Neuronal stem cell (in vitro differentiated cells): ENCODE measurements around the gene MARCKSL1.
A peak's percentile ranks its signal among the peaks of the same experiment; 100 is the strongest.

Experiments used
- DNase-seq: peaks from one replicate; pipeline ENCODE4 v3.0.0-alpha.2; 2013; ENCODE audit warnings: low spot score
- H2AFZ ChIP-seq: one replicate; pipeline ENCODE4 v1.6.1; 2013; ENCODE audit warnings: mild to moderate bottlenecking, low read length, inconsistent platforms
- H2AK5ac ChIP-seq: 2 replicates; pipeline ENCODE4 v1.6.1; 2013; ENCODE audit warnings: low read depth, mild to moderate bottlenecking, inconsistent platforms, low read length, moderate library complexity, mixed read lengths
- H2BK120ac ChIP-seq: 2 replicates; pipeline ENCODE4 v1.6.1; 2013; ENCODE audit warnings: low read depth, mild to moderate bottlenecking, inconsistent platforms, low read length, moderate library complexity, mixed read lengths
- H2BK12ac ChIP-seq: one replicate; pipeline ENCODE4 v1.6.1; 2013; ENCODE audit warnings: low read length, inconsistent platforms
- H2BK15ac ChIP-seq: 2 replicates; pipeline ENCODE4 v1.6.1; 2013; ENCODE audit warnings: mild to moderate bottlenecking, low read length, inconsistent platforms, mixed read lengths
- H2BK5ac ChIP-seq: one replicate; pipeline ENCODE4 v1.6.1; 2013; ENCODE audit warnings: inconsistent platforms, mild to moderate bottlenecking, low read length, moderate library complexity
- H3K14ac ChIP-seq: one replicate; pipeline ENCODE4 v1.6.1; 2013; ENCODE audit warnings: low read length, inconsistent platforms
- H3K18ac ChIP-seq: 2 replicates; pipeline ENCODE4 v1.6.1; 2013; ENCODE audit warnings: low read length, inconsistent platforms
- H3K23ac ChIP-seq: 2 replicates; pipeline ENCODE4 v1.6.1; 2013; ENCODE audit warnings: low read depth, mild to moderate bottlenecking, mixed read lengths, low read length, inconsistent platforms; ENCODE audit not compliant: poor library complexity
- H3K27ac ChIP-seq: replicated peaks from 3 replicates; pipeline ENCODE4 v1.5.1; 2013; ENCODE audit warnings: low read length, inconsistent platforms
- H3K27me3 ChIP-seq, 3 experiments: 2 replicates each; pipeline ENCODE4 v1.6.1; 2013; ENCODE audit warnings: low read length in 3 of 3, mild to moderate bottlenecking in 2 of 3, inconsistent platforms in 1 of 3, low read depth in 1 of 3, mixed read lengths in 1 of 3, moderate library complexity in 1 of 3; ENCODE audit not compliant: control insufficient read depth in 3 of 3, insufficient read depth in 3 of 3
- H3K36me3 ChIP-seq, 2 donors: replicated peaks in 1 of 2; 2 replicates each; pipeline ENCODE4 v1.6.1; 2013; ENCODE audit warnings: low read length in 2 of 2; ENCODE audit not compliant: control insufficient read depth in 2 of 2, insufficient read depth in 2 of 2
- H3K4ac ChIP-seq: 2 replicates; pipeline ENCODE4 v1.6.1; 2013; ENCODE audit warnings: inconsistent platforms, mild to moderate bottlenecking, low read length, moderate library complexity
- H3K4me1 ChIP-seq, 2 donors: 1 replicate in 1 of 2; 2 replicates in 1 of 2; pipeline ENCODE4 v1.6.1; 2013; ENCODE audit warnings: low read length in 2 of 2, low read depth in 1 of 2; ENCODE audit not compliant: control insufficient read depth in 2 of 2, insufficient read depth in 1 of 2
- H3K4me2 ChIP-seq: one replicate; pipeline ENCODE4 v1.6.1; 2013; ENCODE audit warnings: mild to moderate bottlenecking, low read length, inconsistent platforms; ENCODE audit not compliant: insufficient read depth, poor library complexity, severe bottlenecking
- H3K4me3 ChIP-seq, 2 donors: 2 replicates each; pipeline ENCODE4 v1.5.1; 2013; ENCODE audit warnings: low read length in 2 of 2, mild to moderate bottlenecking in 2 of 2, inconsistent platforms in 1 of 2, moderate library complexity in 1 of 2
- H3K79me1 ChIP-seq: one replicate; pipeline ENCODE4 v1.6.1; 2013; ENCODE audit warnings: low read depth, mild to moderate bottlenecking, inconsistent platforms, low read length, moderate library complexity
- H3K9ac ChIP-seq: one replicate; pipeline ENCODE4 v1.6.1; 2013; ENCODE audit warnings: mild to moderate bottlenecking, low read depth, low read length, inconsistent platforms; ENCODE audit not compliant: poor library complexity
- H3K9me3 ChIP-seq, 2 donors: replicated peaks in 1 of 2; 2 replicates each; pipeline versions ENCODE3 to v1.6.1; 2013; ENCODE audit warnings: low read length in 2 of 2, mild to moderate bottlenecking in 2 of 2, inconsistent platforms in 1 of 2, low read depth in 1 of 2, mixed read lengths in 1 of 2, moderate library complexity in 1 of 2; ENCODE audit not compliant: control insufficient read depth in 2 of 2, insufficient read depth in 1 of 2
- H4K8ac ChIP-seq: one replicate; pipeline ENCODE4 v1.6.1; 2013; ENCODE audit warnings: low read depth, mild to moderate bottlenecking, inconsistent platforms, low read length, moderate library complexity
- H4K91ac ChIP-seq: one replicate; pipeline ENCODE4 v1.6.1; 2013; ENCODE audit warnings: low read length, low read depth, mild to moderate bottlenecking, inconsistent platforms; ENCODE audit not compliant: poor library complexity
- WGBS, 2 donors: extraction: QIAGEN DNeasy Blood & Tissue Kit; methylation state at CpG; one replicate each; pipeline ENCODE4 v1.1.7; 2013; ENCODE audit warnings: missing lambda C conversion rate in 2 of 2, mixed read lengths in 1 of 2; ENCODE audit not compliant: insufficient read length in 2 of 2, insufficient replicate concordance in 1 of 2; ENCODE audit errors: extremely low coverage in 2 of 2; 5-methylcytosine and 5-hydroxymethylcytosine counted together

Gene MARCKSL1

DNA sequence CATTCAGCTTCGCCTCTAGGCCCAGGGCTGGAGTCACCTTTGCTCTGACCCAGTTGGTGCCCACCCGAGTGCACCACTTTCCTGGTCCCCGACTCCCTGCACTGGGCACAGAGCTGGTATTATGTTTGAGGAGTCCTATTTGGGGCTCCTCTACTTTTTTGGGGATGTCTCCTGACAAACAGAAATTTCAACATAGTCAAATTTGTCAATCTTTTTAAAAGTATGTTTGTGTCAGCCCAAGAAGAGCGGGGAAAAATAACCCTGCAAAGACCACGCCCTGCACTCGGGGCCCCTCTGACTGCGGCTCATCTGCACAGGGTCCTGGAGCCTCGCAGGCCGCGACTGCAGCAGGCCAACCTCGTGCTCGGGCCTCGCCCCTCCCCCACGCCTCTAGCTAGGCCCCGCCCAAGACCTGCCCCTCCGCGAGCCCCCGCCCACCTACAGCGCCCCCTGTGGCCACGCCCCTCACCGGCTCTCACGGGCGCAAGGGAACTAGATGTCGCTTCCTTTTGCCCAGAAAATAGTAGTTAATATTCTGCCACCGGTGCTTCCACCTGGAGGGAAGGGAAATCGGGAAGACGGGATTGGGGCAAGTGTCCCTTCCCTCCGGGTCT, 14.9 kb upstream of the MARCKSL1 start:
- no peak overlapping the region for H3K9ac ChIP-seq
- no peak overlapping the region for H2BK12ac ChIP-seq
- peak overlapping the region; percentile 80 for H3K27ac ChIP-seq
- H3K18ac ChIP-seq = peak overlapping the region; percentile 44
- WGBS, 2 donors = no CpG with 5 or more reads among the region's 28 CpGs
- no peak overlapping the region for H3K4me2 ChIP-seq
- H3K36me3 ChIP-seq = no peaks in the 10 kb centered on the region
- H2AFZ ChIP-seq = peak overlapping the region; percentile 99
- peak overlapping the region; percentile 84 to 88 for H3K4me3 ChIP-seq
- no peak overlapping the region for H2BK120ac ChIP-seq
- H3K79me1 ChIP-seq = no peaks in the 10 kb centered on the region
- H2AK5ac ChIP-seq = no peak overlapping the region
- peaks cover 4 to 5% of the 10 kb centered on the region in 2 donors for H3K9me3 ChIP-seq
- H3K4ac ChIP-seq = no peak overlapping the region
- peak overlapping the region; percentile 25 for H3K23ac ChIP-seq
- no peak overlapping the region for H2BK15ac ChIP-seq
- peaks cover 4 to 24% of the 10 kb centered on the region in 2 donors for H3K4me1 ChIP-seq
- no peak overlapping the region for H3K14ac ChIP-seq
- DNase-seq = no peak
- no peak overlapping the region for H4K91ac ChIP-seq
- no peaks in the 10 kb centered on the region for H3K27me3 ChIP-seq
- peak overlapping the region; percentile 77 for H2BK5ac ChIP-seq
- no peak overlapping the region for H4K8ac ChIP-seq

- peaks cover 4 to 5% of the 10 kb centered on the region in 2 donors for H3K9me3 ChIP-seq
- H3K14ac ChIP-seq = no peak overlapping the region
- no peak overlapping the region for H2AFZ ChIP-seq
- no peaks in the 10 kb centered on the region for H3K79me1 ChIP-seq
- no peak overlapping the region for H3K9ac ChIP-seq
- no peak overlapping the region for H3K4ac ChIP-seq
- H2BK12ac ChIP-seq = no peak overlapping the region
- no CpG with 5 or more reads among the region's 8 CpGs for WGBS, 2 donors
- no peak overlapping the region for H2BK15ac ChIP-seq
- H2BK5ac ChIP-seq = no peak overlapping the region
- H2AK5ac ChIP-seq = no peak overlapping the region
- peaks cover 4 to 22% of the 10 kb centered on the region in 2 donors for H3K4me1 ChIP-seq
- H3K4me2 ChIP-seq = no peak overlapping the region
- H4K91ac ChIP-seq = no peak overlapping the region
- H2BK120ac ChIP-seq = no peak overlapping the region
- H3K18ac ChIP-seq = no peak overlapping the region
- no peaks in the 10 kb centered on the region for H3K36me3 ChIP-seq
- H3K27me3 ChIP-seq = no peaks in the 10 kb centered on the region
- H3K4me3 ChIP-seq = no peak overlapping the region
- no peak overlapping the region for H4K8ac ChIP-seq
- DNase-seq = no peak
- H3K23ac ChIP-seq = no peak overlapping the region
- no peak overlapping the region for H3K27ac ChIP-seq
Measured at GRCh38 chr1:32349211-32349708, 13.2 kb upstream of the MARCKSL1 start.

GRCh38 chr1:32346532-32347157, 10.6 kb upstream of the MARCKSL1 start:
- H4K8ac ChIP-seq = no peak overlapping the region
- no CpG with 5 or more reads among the region's 9 CpGs for WGBS, 2 donors
- no peak overlapping the region for H3K18ac ChIP-seq

GRCh38 chr1:32345289-32345827, 9.3 kb upstream of the MARCKSL1 start:
- no peak overlapping the region for H3K9ac ChIP-seq
- H3K36me3 ChIP-seq = no peaks in the 10 kb centered on the region
- H3K23ac ChIP-seq = peak overlapping the region; percentile 49
- peaks cover 0 to under 1% of the 10 kb centered on the region in 2 donors for H3K9me3 ChIP-seq
- H2BK15ac ChIP-seq = no peak overlapping the region
- no peaks in the 10 kb centered on the region for H3K27me3 ChIP-seq
- no peak overlapping the region for H4K8ac ChIP-seq
- no peak overlapping the region for H2BK12ac ChIP-seq
- H3K4me3 ChIP-seq = peak overlapping the region in 1 of 2 donors; percentile 43
- H3K4me1 ChIP-seq = no peaks in the 10 kb centered on the region
- no peak for DNase-seq
- no peak overlapping the region for H2BK120ac ChIP-seq
- H3K4ac ChIP-seq = no peak overlapping the region
- H2AK5ac ChIP-seq = no peak overlapping the region
- H3K4me2 ChIP-seq = no peak overlapping the region
- no peak overlapping the region for H4K91ac ChIP-seq
- H2AFZ ChIP-seq = no peak overlapping the region
- H3K27ac ChIP-seq = no peak overlapping the region
- no peak overlapping the region for H3K14ac ChIP-seq
- H2BK5ac ChIP-seq = no peak overlapping the region
- no peaks in the 10 kb centered on the region for H3K79me1 ChIP-seq
- H3K18ac ChIP-seq = no peak overlapping the region
- no CpG with 5 or more reads among the region's 8 CpGs for WGBS, 2 donors

More at GRCh38 chr1:32346532-32347157, 10.6 kb upstream of the MARCKSL1 start:
- H2AFZ ChIP-seq = no peak overlapping the region
- no peak for DNase-seq
- H3K79me1 ChIP-seq = no peaks in the 10 kb centered on the region
- no peaks in the 10 kb centered on the region for H3K4me1 ChIP-seq
- H2BK12ac ChIP-seq = no peak overlapping the region
- no peak overlapping the region for H3K4me2 ChIP-seq
- H3K4me3 ChIP-seq = no peak overlapping the region
- no peaks in the 10 kb centered on the region for H3K36me3 ChIP-seq
- H3K9me3 ChIP-seq = peaks cover 4 to 5% of the 10 kb centered on the region in 2 donors
- no peak overlapping the region for H2BK120ac ChIP-seq
- H3K27me3 ChIP-seq = no peaks in the 10 kb centered on the region
- H3K27ac ChIP-seq = no peak overlapping the region
- no peak overlapping the region for H2AK5ac ChIP-seq
- H2BK15ac ChIP-seq = no peak overlapping the region
- no peak overlapping the region for H4K91ac ChIP-seq
- H3K4ac ChIP-seq = no peak overlapping the region
- H3K9ac ChIP-seq = peak overlapping the region; percentile 1
- no peak overlapping the region for H3K23ac ChIP-seq
- H3K14ac ChIP-seq = no peak overlapping the region
- no peak overlapping the region for H2BK5ac ChIP-seq
